T-cell (primary cell): ENCODE results near the gene RIPK3. TPM values are rescaled to one million over a fixed set of nuclear protein-coding genes. Genes with fewer than 3 reads are reported as not detected.

Source experiments
- ATAC-seq, 4 experiments: fragments of 200-7000 bp in 3 of 4; fragments of 150-1000 bp in 1 of 4; cut with Tn5 transposase; replicated peaks in 1 of 4; 1 replicate in 3 of 4; 2 replicates in 1 of 4; pipeline ENCODE4 v1.10.0; 2021; ENCODE audit warnings: moderate library complexity in 3 of 4, mild to moderate bottlenecking in 2 of 4, moderate number of reproducible peaks in 1 of 4
- CTCF ChIA-PET, 2 donors: fragments of 300-600 bp; sonication (Branson Sonifier 250); formaldehyde crosslinking; loops; one replicate each; lab custom pipeline; 2022; ENCODE audit warnings: antibody characterized with exemption in 2 of 2; lab: Charles Lee
- POLR2A ChIA-PET, 2 donors: fragments of 300-600 bp; sonication (Branson Sonifier 250); formaldehyde crosslinking; loops; one replicate each; lab custom pipeline; 2022; ENCODE audit warnings: antibody characterized with exemption in 2 of 2; lab: Charles Lee
- DNase-seq, 35 experiments: peaks; one replicate each; pipeline versions ENCODE4 v3.0.0 to v3.0.0-alpha.2; 2013 to 2023
- H3K27ac ChIP-seq: one replicate; pipeline ENCODE4 v1.5.1; 2013; ENCODE audit warnings: low read length
- H3K27me3 ChIP-seq, 2 experiments: replicated peaks in 1 of 2; 1 replicate in 1 of 2; 2 replicates in 1 of 2; pipeline versions ENCODE4 v1.6.1 to v1.7.0; 2013; ENCODE audit warnings: low read length in 1 of 2, mixed read lengths in 1 of 2; ENCODE audit not compliant: control insufficient read depth in 2 of 2, insufficient read depth in 2 of 2; ENCODE audit errors: extremely low read depth in 1 of 2
- H3K36me3 ChIP-seq, 2 donors: 1 replicate in 1 of 2; 2 replicates in 1 of 2; pipeline versions ENCODE4 v1.6.1 to v1.7.0; 2013; ENCODE audit warnings: low read length in 1 of 2; ENCODE audit not compliant: control insufficient read depth in 2 of 2, insufficient read depth in 1 of 2; ENCODE audit errors: extremely low read depth in 1 of 2
- H3K4me1 ChIP-seq, 2 experiments: 1 replicate in 1 of 2; 2 replicates in 1 of 2; pipeline versions ENCODE4 v1.6.1 to v1.7.0; 2013; ENCODE audit warnings: low read length in 2 of 2, mixed read lengths in 1 of 2; ENCODE audit not compliant: insufficient read depth in 2 of 2, control insufficient read depth in 1 of 2; ENCODE audit errors: extremely low read depth in 1 of 2
- H3K4me3 ChIP-seq, 2 donors: 1 replicate in 1 of 2; 2 replicates in 1 of 2; pipeline versions ENCODE4 v1.5.1 to v1.7.0; 2013; ENCODE audit warnings: mild to moderate bottlenecking in 2 of 2, low read length in 1 of 2, moderate library complexity in 1 of 2; ENCODE audit not compliant: control insufficient read depth in 1 of 2; ENCODE audit errors: extremely low read depth in 1 of 2
- H3K9me3 ChIP-seq: 2 replicates; pipeline ENCODE4 v1.7.0; 2013
- H3K27ac Mint-ChIP-seq, 2 donors: one replicate each; pipeline ENCODE4 v1.8.0; 2020 to 2021; ENCODE audit warnings: mild to moderate bottlenecking in 2 of 2, mixed read lengths in 2 of 2
- H3K27me3 Mint-ChIP-seq, 2 donors: one replicate each; pipeline ENCODE4 v1.8.0; 2021 to 2022; ENCODE audit warnings: mixed read lengths in 2 of 2
- H3K36me3 Mint-ChIP-seq: one replicate; pipeline ENCODE4 v1.8.0; 2021; ENCODE audit warnings: mixed read lengths
- H3K4me1 Mint-ChIP-seq, 3 donors: one replicate each; pipeline ENCODE4 v1.8.0; 2020 to 2022; ENCODE audit warnings: mixed read lengths in 3 of 3, mild to moderate bottlenecking in 1 of 3
- H3K4me3 Mint-ChIP-seq, 3 donors: one replicate each; pipeline ENCODE4 v1.8.0; 2020 to 2022; ENCODE audit warnings: mild to moderate bottlenecking in 3 of 3, mixed read lengths in 3 of 3, moderate library complexity in 3 of 3
- H3K9me3 Mint-ChIP-seq, 3 donors: one replicate each; pipeline ENCODE4 v1.8.0; 2020 to 2022; ENCODE audit warnings: mixed read lengths in 3 of 3
- WGBS: methylation state at CpG from one replicate; pipeline ENCODE4 v1.1.5; 2013; ENCODE audit warnings: missing lambda C conversion rate; ENCODE audit not compliant: insufficient coverage; 5-methylcytosine and 5-hydroxymethylcytosine counted together
- total RNA-seq, 35 experiments: library from RNA in 6 of 35; stranded (reverse) in 6 of 35; fragments of 120-200 nt in 1 of 35; gene quantifications; one replicate each; pipeline versions ENCODE4 v1.2.1 to v1.2.4 and lab custom pipeline; 2013 to 2026

The RIPK3 gene
- total RNA-seq, 5 donors from 2014 or later (not counting 1 experiment from before 2014, with no cell fraction given): 26.2 to 68.3 (median 59.2) TPM

DNA sequence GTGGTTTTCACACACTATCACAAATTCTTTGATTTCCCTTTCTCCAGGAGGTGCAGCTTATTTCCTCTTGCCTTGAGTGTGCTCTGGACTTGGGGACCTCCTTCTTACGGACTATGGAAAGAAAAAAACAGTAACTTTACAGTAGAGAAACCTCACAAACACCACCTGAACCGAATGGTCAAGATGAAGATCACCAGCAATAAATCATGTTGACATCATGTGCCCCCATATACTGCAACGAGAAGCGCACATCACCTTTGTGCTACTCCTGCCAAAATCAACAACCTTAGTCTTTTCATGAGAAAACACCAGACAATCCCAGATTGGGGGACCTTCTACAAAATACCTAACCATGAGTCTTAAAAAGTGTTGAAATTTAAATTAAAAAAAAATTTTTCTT lies 45.7 kb upstream of the RIPK3 start:
- H3K36me3 Mint-ChIP-seq: no peaks in the 10 kb centered on the region
- Histone ChIP-seq H3K4me1 (no peaks in the 10 kb centered on the region), H3K9me3 (no peaks in the 10 kb centered on the region), H3K27ac (no peak overlapping the region), H3K4me3 (no peak overlapping the region), H3K36me3 (no peaks in the 10 kb centered on the region), H3K27me3 (peaks cover 0 to 14% of the 10 kb centered on the region in 2 experiments)
- ChIA-PET CTCF (interaction anchor here in 1 of 2 donors (0.6 to 0.7 kb wide), 2 partner anchors 221 to 226 kb away, joined by 3 to 4 read pairs; no protein-coding TSS in a partner anchor), POLR2A (no interaction called here)
- no peaks in the 10 kb centered on the region for H3K9me3 Mint-ChIP-seq
- DNase-seq (no peak), ATAC-seq (no peak)
- 86% methylated on average over 1 of the region's 4 CpGs for WGBS
- H3K27me3 Mint-ChIP-seq: peaks cover 11 to 12% of the 10 kb centered on the region in 2 donors
- H3K4me3 Mint-ChIP-seq: no peak overlapping the region
- H3K27ac Mint-ChIP-seq: no peak overlapping the region
- no peaks in the 10 kb centered on the region for H3K4me1 Mint-ChIP-seq

DNA sequence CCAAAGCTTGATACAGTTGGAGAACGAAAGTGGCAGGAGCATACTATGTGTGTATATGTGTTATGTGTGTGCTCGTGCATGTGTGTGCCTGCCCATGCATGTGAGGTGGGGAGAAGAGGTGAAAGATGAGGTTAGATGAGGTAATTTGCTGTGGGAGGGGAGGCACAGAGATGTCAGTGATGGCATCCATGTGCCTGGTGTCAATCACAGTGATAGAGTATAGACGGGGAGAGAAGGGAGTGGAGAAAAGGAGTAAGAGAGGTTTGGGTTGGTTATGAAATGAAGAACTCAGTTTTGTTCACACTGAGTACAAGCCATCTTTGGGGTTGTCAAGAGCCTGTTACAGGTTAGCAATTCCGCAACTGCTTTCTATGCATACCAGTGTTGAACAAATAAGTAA lies 44.4 kb upstream of the RIPK3 start:
- Histone ChIP-seq H3K4me1 (no peaks in the 10 kb centered on the region), H3K4me3 (no peak overlapping the region), H3K27me3 (peaks cover 0 to 9% of the 10 kb centered on the region in 2 experiments), H3K27ac (no peak overlapping the region), H3K9me3 (no peaks in the 10 kb centered on the region), H3K36me3 (no peaks in the 10 kb centered on the region)
- H3K27me3 Mint-ChIP-seq: peaks cover 6 to 11% of the 10 kb centered on the region in 2 donors
- H3K27ac Mint-ChIP-seq: no peak overlapping the region
- ChIA-PET POLR2A (no interaction called here), CTCF (no interaction called here)
- H3K9me3 Mint-ChIP-seq: no peaks in the 10 kb centered on the region
- 86% methylated on average over 3 of the region's 4 CpGs for WGBS
- no peaks in the 10 kb centered on the region for H3K4me1 Mint-ChIP-seq
- no peak for DNase-seq
- ATAC-seq: no peak
- H3K4me3 Mint-ChIP-seq: no peak overlapping the region
- H3K36me3 Mint-ChIP-seq: no peaks in the 10 kb centered on the region

DNA sequence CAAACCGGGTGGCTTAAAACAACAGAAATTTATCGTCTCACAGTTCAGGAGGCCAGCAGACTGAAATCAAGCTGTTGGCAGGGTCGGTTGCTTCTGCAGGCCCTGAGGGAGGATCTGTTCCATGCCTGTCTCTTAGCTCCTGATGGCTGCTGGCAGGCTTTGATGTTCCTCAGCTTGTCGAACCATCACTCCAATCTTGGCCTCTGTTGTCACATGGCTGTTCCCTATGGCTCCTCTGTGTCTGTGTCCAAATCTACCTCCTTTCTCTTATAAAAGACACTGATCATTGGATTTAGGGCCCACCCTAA lies 42.2 kb upstream of the RIPK3 start:
- ChIA-PET POLR2A (no interaction called here), CTCF (interaction anchor here in 1 of 2 donors (0.7 kb wide), 1 partner anchor 373 kb away, joined by 4 read pairs; no protein-coding TSS in a partner anchor)
- Histone ChIP-seq H3K9me3 (no peaks in the 10 kb centered on the region), H3K4me1 (no peaks in the 10 kb centered on the region), H3K27me3 (peaks cover 0 to 16% of the 10 kb centered on the region in 2 experiments), H3K27ac (no peak overlapping the region), H3K4me3 (no peak overlapping the region), H3K36me3 (no peaks in the 10 kb centered on the region)
- no peaks in the 10 kb centered on the region for H3K9me3 Mint-ChIP-seq
- no peaks in the 10 kb centered on the region for H3K4me1 Mint-ChIP-seq
- WGBS: 83% methylated on average over 3 of the region's 4 CpGs
- H3K4me3 Mint-ChIP-seq: no peak overlapping the region
- no peak for DNase-seq
- peaks cover 7 to 11% of the 10 kb centered on the region in 2 donors for H3K27me3 Mint-ChIP-seq
- H3K36me3 Mint-ChIP-seq: no peaks in the 10 kb centered on the region
- ATAC-seq: no peak
- H3K27ac Mint-ChIP-seq: no peak overlapping the region

DNA sequence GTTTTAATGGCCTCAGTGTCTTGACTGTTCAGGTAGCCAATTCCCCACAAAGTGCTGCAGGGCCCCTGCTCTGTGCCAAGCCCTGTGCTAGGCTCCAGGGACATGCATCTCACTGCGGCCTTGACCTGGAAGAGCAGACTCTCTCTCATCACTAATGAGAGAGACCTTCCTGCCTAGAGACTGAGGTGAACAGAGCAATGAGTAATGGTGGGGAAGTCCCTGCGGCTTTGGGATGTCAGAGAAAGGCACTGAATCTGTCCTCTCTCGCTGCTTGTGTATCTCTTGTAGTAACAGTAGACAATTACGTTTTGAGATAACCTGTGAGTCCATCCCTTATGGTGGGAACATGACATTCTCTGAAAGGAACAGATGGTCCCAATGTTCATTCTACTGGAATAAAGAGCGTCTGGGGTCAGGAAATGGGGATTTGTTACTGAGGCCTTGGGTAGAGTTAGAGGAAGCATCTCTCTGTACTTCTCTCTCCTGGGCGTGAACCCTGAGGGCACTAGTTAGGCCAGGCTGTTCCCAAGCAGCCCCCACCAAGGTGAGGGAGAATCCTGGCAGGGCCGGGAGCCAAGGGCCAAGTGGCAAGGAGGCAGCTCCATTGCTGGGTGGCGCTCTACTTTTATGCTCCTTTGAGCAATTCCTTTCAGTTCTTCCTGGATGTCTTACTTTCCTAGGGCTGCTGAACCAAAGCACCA lies 41.7 kb upstream of the RIPK3 start:
- Mint-ChIP-seq H3K36me3 (no peaks in the 10 kb centered on the region), H3K9me3 (no peaks in the 10 kb centered on the region), H3K27me3 (peaks cover 7% of the 10 kb centered on the region in 2 donors), H3K4me1 (no peaks in the 10 kb centered on the region), H3K4me3 (no peak overlapping the region), H3K27ac (no peak overlapping the region)
- 86% methylated on average over 7 of the region's 8 CpGs for WGBS
- ChIA-PET CTCF (interaction anchor here in 1 of 2 donors (0.7 kb wide), 1 partner anchor 373 kb away, joined by 4 read pairs; no protein-coding TSS in a partner anchor), POLR2A (no interaction called here)
- H3K27ac ChIP-seq: no peak overlapping the region
- H3K4me1 ChIP-seq: no peaks in the 10 kb centered on the region
- no peaks in the 10 kb centered on the region for H3K9me3 ChIP-seq
- peaks cover 0 to 19% of the 10 kb centered on the region in 2 experiments for H3K27me3 ChIP-seq
- no peaks in the 10 kb centered on the region for H3K36me3 ChIP-seq
- DNase-seq (no peak), ATAC-seq (no peak)
- H3K4me3 ChIP-seq: no peak overlapping the region

DNA sequence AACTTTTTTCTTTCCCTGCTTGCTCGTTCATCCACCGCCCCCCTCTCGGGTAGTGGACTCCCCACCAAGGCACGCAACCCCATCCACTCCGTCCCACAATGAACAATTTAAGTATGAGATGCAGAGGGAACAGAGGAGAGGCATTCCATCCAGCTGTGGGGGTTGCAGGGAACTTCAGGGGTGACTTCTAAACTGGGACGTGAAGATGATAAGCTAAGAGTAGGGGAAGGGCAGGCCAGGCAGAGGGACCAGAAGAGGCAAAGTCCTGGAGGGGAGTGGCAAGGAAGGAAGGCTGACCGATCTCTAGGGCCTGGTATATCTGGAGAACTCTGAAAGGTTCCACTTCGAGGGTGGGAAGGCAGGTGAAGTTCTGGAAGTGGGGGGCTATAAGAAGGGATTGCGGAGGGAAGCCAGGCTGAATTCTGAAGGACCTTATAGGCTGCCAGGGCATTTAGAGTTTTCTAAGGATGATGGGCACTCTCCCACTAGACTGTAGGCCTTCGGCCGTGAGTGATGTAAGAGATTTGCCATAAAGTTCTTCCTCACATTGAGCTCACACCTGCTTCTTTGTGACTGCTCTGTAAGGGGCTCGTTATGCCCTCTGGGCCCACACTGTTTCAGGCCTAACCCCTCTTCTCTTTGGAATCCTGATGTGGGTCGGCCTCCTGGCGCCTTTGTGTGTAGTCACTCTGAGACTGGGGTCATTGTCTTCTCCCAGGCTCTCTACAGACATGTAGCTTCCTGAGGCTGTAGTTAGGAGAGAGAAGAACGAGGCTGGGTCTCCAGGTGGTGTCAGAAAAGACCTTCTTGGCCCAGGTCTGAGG lies 40.3 kb upstream of the RIPK3 start:
- H3K4me3 ChIP-seq: no peak overlapping the region
- no peaks in the 10 kb centered on the region for H3K36me3 ChIP-seq
- H3K9me3 ChIP-seq: no peaks in the 10 kb centered on the region
- Mint-ChIP-seq H3K9me3 (no peaks in the 10 kb centered on the region), H3K4me3 (no peak overlapping the region), H3K27ac (no peak overlapping the region), H3K27me3 (peaks cover 4 to 11% of the 10 kb centered on the region in 2 donors), H3K36me3 (no peaks in the 10 kb centered on the region), H3K4me1 (no peaks in the 10 kb centered on the region)
- DNase-seq: no peak
- no peak for ATAC-seq
- POLR2A ChIA-PET: no interaction called here
- CTCF ChIA-PET: interaction anchor here in 1 of 2 donors (0.5 kb wide), 1 partner anchor 14 kb away, joined by 3 read pairs; no protein-coding TSS in a partner anchor
- peaks cover 0 to 33% of the 10 kb centered on the region in 2 experiments for H3K27me3 ChIP-seq
- no peak overlapping the region for H3K27ac ChIP-seq
- WGBS: 66% methylated on average over 5 of the region's 15 CpGs
- no peaks in the 10 kb centered on the region for H3K4me1 ChIP-seq

DNA sequence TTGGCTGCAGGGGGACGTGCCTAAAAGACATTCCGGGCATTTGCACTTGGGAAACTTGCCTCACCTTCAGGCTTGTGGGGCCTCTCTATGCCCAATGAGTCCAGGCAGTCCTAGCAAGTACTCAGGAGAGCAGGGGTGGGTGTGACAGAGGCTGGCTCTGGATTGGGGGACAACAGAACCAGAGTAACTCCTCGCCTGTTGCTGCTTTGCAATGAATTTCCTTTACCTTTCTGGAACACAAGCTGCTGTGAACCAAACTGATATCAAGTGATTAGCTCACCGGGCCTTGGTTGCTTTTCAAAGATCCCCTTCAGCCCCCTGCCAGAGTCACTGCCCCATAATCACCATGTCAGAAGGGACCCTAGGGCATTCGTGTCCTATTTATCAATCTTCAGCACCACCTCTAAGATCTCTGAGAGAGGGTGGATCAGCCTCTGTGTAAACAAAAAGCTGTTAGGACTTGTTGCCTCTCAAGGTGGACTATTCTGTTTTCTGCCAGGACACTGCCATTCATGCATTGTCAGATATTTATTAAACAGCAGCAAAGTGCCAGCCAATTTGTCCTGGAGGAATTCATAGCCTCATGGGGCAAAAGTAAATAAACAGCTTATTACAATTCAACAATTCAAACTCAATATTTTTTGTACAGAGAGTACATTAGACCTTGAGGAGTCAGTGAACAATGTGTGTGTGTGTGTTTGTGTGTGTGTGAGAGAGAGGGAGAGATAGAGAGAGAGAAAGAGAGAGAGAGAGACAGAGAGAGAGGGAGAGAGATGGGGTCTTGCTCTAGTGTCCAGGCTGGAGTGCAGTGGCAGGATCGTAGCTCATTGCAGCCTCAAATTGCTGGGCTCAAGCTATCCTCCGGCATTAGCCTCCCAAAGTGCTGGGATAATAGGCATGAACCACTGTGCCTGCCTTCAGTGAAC lies 39.5 kb upstream of the RIPK3 start:
- no peak overlapping the region for H3K27ac ChIP-seq
- no peaks in the 10 kb centered on the region for H3K36me3 ChIP-seq
- Mint-ChIP-seq H3K4me1 (no peaks in the 10 kb centered on the region), H3K4me3 (no peak overlapping the region), H3K36me3 (no peaks in the 10 kb centered on the region), H3K9me3 (no peaks in the 10 kb centered on the region), H3K27ac (no peak overlapping the region), H3K27me3 (peaks cover 4 to 12% of the 10 kb centered on the region in 2 donors)
- POLR2A ChIA-PET: no interaction called here
- H3K9me3 ChIP-seq: no peaks in the 10 kb centered on the region
- no peak for ATAC-seq
- peaks cover 0 to 34% of the 10 kb centered on the region in 2 experiments for H3K27me3 ChIP-seq
- H3K4me3 ChIP-seq: no peak overlapping the region
- 83% methylated on average over 5 of the region's 7 CpGs for WGBS
- CTCF ChIA-PET: interaction anchor here in 1 of 2 donors (0.5 kb wide), 1 partner anchor 66 kb away, joined by 3 read pairs; no protein-coding TSS in a partner anchor
- H3K4me1 ChIP-seq: no peaks in the 10 kb centered on the region
- DNase-seq: no peak
